Transverse colon (tissue), 3 donors: ENCODE data around the gene C1orf185.

ENCODE experiments used
- POLR2A ChIP-seq: fragments of 450-650 bp; IDR thresholded peaks from one replicate; pipeline ENCODE4 v1.6.1; 2016; ENCODE audit warnings: antibody characterized with exemption, mild to moderate bottlenecking, moderate library complexity
- POLR2AphosphoS5 ChIP-seq, 3 donors: sonication (generic); formaldehyde crosslinking; IDR thresholded peaks; one replicate each; pipeline ENCODE4 v1.6.1; 2016; ENCODE audit warnings: antibody characterized with exemption in 3 of 3

DNA sequence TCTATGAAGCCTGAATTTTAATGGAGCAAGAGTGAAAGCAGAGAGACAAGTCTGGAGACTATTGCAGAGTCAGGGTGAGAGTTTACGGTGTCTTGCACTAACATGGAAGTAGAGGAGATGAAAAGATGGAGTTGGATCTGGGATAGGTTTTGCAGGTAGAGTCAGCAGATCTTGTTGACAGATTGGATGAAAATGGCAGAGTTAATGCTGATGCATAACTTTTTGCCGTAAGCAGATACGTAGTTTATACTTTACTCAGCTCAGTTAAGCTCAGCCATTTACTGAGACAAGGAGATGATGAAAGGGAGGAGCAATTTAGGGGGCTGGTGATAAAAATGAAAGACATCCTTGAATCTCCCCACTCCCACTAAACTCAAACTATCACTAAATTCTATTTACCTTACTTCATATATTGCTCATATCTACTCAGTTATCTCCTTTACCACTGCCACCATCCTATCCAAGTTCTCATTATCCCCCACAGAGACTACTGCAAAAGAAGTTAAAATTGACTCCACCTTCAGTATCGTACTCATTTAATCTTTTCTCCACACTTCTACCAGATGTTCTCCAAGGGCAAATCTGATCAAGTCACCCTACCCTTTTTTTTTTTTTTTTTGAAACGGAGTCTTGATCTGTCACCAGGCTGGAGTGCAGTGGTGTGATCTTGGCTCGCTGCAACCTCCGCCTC is 13.8 kb downstream of the C1orf185 start:
- TF ChIP-seq POLR2A (no peak), POLR2AphosphoS5 (IDR thresholded peaks at IDR 0.05) (no peak)
